Sciatic nerve (tissue), 2 donors: ENCODE results near the gene TENM3. TPM values are rescaled to one million over a fixed set of nuclear protein-coding genes. Genes with fewer than 3 reads are reported as not detected.

ENCODE experiments used
- ATAC-seq: fragments of 200-7000 bp; cut with Tn5 transposase; one replicate; pipeline ENCODE4 v1.9.1; 2020; ENCODE audit warnings: mild to moderate bottlenecking, moderate library complexity
- DNase-seq: peaks from one replicate; pipeline ENCODE4 v3.0.0-alpha.2; 2020; ENCODE audit warnings: low spot score
- intact Hi-C: fragments of 100-400 bp; cut with DNase I; formaldehyde crosslinking; loops from one replicate; pipeline ENCODE4 v1.14.2; 2022
- total RNA-seq: library from RNA; stranded (reverse); fragmentation: NEBNext Ultra II Directional; extraction: Animal tissue kit (Norgen Biotek cat#: 25700); gene quantifications from one replicate; pipeline ENCODE4 v1.2.1, GENCODE V29; 2021
- donor health status: DM: no; HTN: no; CAD: no.
- donor health status: DM: no; HTN: no; CAD: no.

TENM3 gene
- total RNA-seq, 1 donor from 2014 or later, result 38.2 TPM

- DNase-seq, result no peak
- no peak for ATAC-seq
- intact Hi-C loops, result no loop called here
Observed at GRCh38 chr4:182752158-182752910, 509.1 kb downstream of the TENM3 start.

GRCh38 chr4:182754895-182755294 lies 511.7 kb downstream of the TENM3 start:
- intact Hi-C loops, result no loop called here
- DNase-seq (no peak), ATAC-seq (no peak)

GRCh38 chr4:182756161-182756690 lies 513.0 kb downstream of the TENM3 start:
- no peak for ATAC-seq
- DNase-seq, result no peak
- intact Hi-C loops, result no loop called here

- ATAC-seq, result no peak
Observed at GRCh38 chr4:182758273-182758672, 515.1 kb downstream of the TENM3 start.

GRCh38 chr4:182760551-182761043 lies 517.4 kb downstream of the TENM3 start:
- intact Hi-C loops, result no loop called here
- ATAC-seq, result no peak
- no peak for DNase-seq

More at GRCh38 chr4:182758273-182758672, 515.1 kb downstream of the TENM3 start:
- intact Hi-C loops, result no loop called here
- no peak for DNase-seq

GRCh38 chr4:182764137-182764536 lies 520.9 kb downstream of the TENM3 start:
- DNase-seq, result no peak
- intact Hi-C loops, result no loop called here
- ATAC-seq, result no peak

GRCh38 chr4:182764642-182765041 lies 521.4 kb downstream of the TENM3 start:
- DNase-seq (no peak), ATAC-seq (no peak)
- intact Hi-C loops, result no loop called here

- intact Hi-C loops, result no loop called here
- no peak for ATAC-seq
- no peak for DNase-seq
Observed at GRCh38 chr4:182765987-182766856, 523.0 kb downstream of the TENM3 start.

- intact Hi-C loops, result no loop called here
Observed at GRCh38 chr4:182766857-182767250, 523.7 kb downstream of the TENM3 start.

GRCh38 chr4:182768838-182769237 lies 525.6 kb downstream of the TENM3 start:
- intact Hi-C loops, result no loop called here
- no peak for ATAC-seq
- no peak for DNase-seq

More at GRCh38 chr4:182766857-182767250, 523.7 kb downstream of the TENM3 start:
- DNase-seq (no peak), ATAC-seq (no peak)

GRCh38 chr4:182770259-182770995 lies 527.2 kb downstream of the TENM3 start:
- DNase-seq, result no peak
- intact Hi-C loops, result no loop called here
- no peak for ATAC-seq

GRCh38 chr4:182770996-182771514 lies 527.9 kb downstream of the TENM3 start:
- intact Hi-C loops, result no loop called here

GRCh38 chr4:182775075-182775474 lies 531.9 kb downstream of the TENM3 start:
- DNase-seq (no peak), ATAC-seq (no peak)
- intact Hi-C loops, result no loop called here

More at GRCh38 chr4:182770996-182771514, 527.9 kb downstream of the TENM3 start:
- DNase-seq (no peak), ATAC-seq (no peak)

GRCh38 chr4:182776376-182777105 lies 533.3 kb downstream of the TENM3 start:
- intact Hi-C loops, result no loop called here
- DNase-seq, result no peak

GRCh38 chr4:182778222-182778982 lies 535.2 kb downstream of the TENM3 start:
- no peak for ATAC-seq
- intact Hi-C loops, result no loop called here
- no peak for DNase-seq

More at GRCh38 chr4:182776376-182777105, 533.3 kb downstream of the TENM3 start:
- no peak for ATAC-seq

- DNase-seq (no peak), ATAC-seq (no peak)
- intact Hi-C loops, result no loop called here
Observed at GRCh38 chr4:182786991-182787390, 543.8 kb downstream of the TENM3 start.

GRCh38 chr4:182788201-182788600 lies 545.0 kb downstream of the TENM3 start:
- intact Hi-C loops, result no loop called here
- DNase-seq (no peak), ATAC-seq (no peak)
